GM20000 (cell line): Measurements from ENCODE around the gene USP24.
A peak's percentile ranks its signal among the peaks of the same experiment; 100 is the strongest.

Experiments
- DNase-seq: peaks from one replicate; pipeline ENCODE4 v3.0.0; 2012; ENCODE audit warnings: low spot score
- CTCF ChIP-seq: IDR thresholded peaks from 2 replicates; pipeline ENCODE4 v1.5.1; 2012; ENCODE audit warnings: mild to moderate bottlenecking, control low read depth; ENCODE audit errors: extremely low read depth, missing control alignments

USP24 gene

GRCh38 chr1:55225228-55225627 is 10.1 kb upstream of the USP24 start:
- TF ChIP-seq CTCF, result no peak
- DNase-seq, result no peak

- no peak for TF ChIP-seq CTCF
- no peak for DNase-seq
These were observed 9.6 kb upstream of the USP24 start for GRCh38 chr1:55224729-55225128.

GRCh38 chr1:55222152-55222551 is 7.0 kb upstream of the USP24 start:
- TF ChIP-seq CTCF, result no peak
- no peak for DNase-seq

GRCh38 chr1:55217226-55217986 is 2.2 kb upstream of the USP24 start:
- DNase-seq, result no peak
- TF ChIP-seq CTCF, result no peak

- TF ChIP-seq CTCF, result no peak
- no peak for DNase-seq
These were observed 932 bp upstream of the USP24 start for GRCh38 chr1:55216096-55216495.

- no peak for TF ChIP-seq CTCF
- DNase-seq, result no peak
These were observed 300 bp downstream of the USP24 start for GRCh38 chr1:55214934-55215193.

GRCh38 chr1:55214212-55214933 is 791 bp downstream of the USP24 start:
- peak; percentile 69 for DNase-seq
- no peak for TF ChIP-seq CTCF
